ENCODE data around the gene PTPN9.
"Not testable (repeated sequence)": the region's sequence is repeated elsewhere in the genome, so short reads cannot be mapped to it uniquely, and the experiment has no call there.

PTPN9 gene

DNA sequence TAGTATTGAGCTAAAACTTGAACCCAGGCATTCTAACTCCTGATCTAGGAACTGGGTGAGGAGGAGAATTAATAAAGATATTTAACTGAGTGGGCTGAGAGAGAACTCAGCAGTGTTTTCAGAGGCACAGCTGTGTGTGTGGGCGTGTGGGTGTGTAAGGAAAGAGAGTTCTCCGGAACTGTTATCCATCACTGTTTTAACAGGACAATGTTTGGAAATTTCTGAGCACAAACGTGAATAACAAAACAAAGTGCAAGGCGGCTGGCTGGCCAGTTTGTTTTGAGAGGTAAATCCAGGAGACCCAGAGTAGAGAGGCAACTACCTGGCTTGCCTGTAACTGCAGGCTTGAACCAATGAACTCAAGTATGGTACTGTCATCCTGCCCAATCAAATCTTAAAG lies 5.0 kb upstream of the PTPN9 start:
- no peak for ATAC-seq
- TF ChIP-seq, protein P1, sequence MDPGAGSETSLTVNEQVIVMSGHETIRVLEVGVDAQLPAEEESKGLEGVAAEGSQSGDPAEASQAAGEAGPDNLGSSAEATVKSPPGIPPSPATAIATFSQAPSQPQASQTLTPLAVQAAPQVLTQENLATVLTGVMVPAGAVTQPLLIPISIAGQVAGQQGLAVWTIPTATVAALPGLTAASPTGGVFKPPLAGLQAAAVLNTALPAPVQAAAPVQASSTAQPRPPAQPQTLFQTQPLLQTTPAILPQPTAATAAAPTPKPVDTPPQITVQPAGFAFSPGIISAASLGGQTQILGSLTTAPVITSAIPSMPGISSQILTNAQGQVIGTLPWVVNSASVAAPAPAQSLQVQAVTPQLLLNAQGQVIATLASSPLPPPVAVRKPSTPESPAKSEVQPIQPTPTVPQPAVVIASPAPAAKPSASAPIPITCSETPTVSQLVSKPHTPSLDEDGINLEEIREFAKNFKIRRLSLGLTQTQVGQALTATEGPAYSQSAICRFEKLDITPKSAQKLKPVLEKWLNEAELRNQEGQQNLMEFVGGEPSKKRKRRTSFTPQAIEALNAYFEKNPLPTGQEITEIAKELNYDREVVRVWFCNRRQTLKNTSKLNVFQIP (CRISPR knock-in tag; IDR thresholded peaks at IDR 0.05; ENCODE audit: borderline replicate concordance, low read depth) = no peak
- TF ChIP-seq, protein P2, sequence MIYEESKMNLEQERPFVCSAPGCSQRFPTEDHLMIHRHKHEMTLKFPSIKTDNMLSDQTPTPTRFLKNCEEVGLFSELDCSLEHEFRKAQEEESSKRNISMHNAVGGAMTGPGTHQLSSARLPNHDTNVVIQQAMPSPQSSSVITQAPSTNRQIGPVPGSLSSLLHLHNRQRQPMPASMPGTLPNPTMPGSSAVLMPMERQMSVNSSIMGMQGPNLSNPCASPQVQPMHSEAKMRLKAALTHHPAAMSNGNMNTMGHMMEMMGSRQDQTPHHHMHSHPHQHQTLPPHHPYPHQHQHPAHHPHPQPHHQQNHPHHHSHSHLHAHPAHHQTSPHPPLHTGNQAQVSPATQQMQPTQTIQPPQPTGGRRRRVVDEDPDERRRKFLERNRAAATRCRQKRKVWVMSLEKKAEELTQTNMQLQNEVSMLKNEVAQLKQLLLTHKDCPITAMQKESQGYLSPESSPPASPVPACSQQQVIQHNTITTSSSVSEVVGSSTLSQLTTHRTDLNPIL (CRISPR knock-in tag; IDR thresholded peaks at IDR 0.05; ENCODE audit: low read depth) = no peak
- TF ChIP-seq, protein P3, sequence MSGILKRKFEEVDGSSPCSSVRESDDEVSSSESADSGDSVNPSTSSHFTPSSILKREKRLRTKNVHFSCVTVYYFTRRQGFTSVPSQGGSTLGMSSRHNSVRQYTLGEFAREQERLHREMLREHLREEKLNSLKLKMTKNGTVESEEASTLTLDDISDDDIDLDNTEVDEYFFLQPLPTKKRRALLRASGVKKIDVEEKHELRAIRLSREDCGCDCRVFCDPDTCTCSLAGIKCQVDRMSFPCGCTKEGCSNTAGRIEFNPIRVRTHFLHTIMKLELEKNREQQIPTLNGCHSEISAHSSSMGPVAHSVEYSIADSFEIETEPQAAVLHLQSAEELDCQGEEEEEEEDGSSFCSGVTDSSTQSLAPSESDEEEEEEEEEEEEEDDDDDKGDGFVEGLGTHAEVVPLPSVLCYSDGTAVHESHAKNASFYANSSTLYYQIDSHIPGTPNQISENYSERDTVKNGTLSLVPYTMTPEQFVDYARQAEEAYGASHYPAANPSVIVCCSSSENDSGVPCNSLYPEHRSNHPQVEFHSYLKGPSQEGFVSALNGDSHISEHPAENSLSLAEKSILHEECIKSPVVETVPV (CRISPR knock-in tag; IDR thresholded peaks at IDR 0.05) = no peak
- TF ChIP-seq RARB (CRISPR knock-in tag; IDR thresholded peaks at IDR 0.05) = no peak

DNA sequence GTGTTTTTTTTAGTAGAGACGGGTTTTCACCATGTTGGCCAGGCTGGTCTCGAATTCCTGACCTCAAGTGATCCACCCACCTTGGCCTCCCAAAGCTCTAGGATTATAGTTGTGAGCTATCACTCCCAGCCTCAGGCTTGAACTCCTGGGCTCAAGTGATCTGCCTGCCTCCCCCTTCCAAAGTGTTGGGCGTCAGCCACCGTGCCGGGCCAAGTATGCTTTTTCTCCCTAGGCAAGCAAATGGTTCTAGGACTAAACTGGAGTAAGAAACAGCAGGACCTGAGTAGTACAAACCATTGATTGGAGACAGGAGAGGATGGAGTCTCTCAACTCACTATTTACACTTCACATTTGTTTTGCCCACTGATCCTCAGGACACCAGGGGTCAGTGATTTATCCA lies 4.6 kb upstream of the PTPN9 start:
- ATAC-seq = no peak
- TF ChIP-seq CSDC2 (CRISPR knock-in tag; IDR thresholded peaks at IDR 0.05) (no peak), ZNF565 (CRISPR knock-in tag; conservative IDR thresholded peaks at IDR 0.05; ENCODE audit: low read depth) (no peak), ZNF70 (CRISPR knock-in tag; IDR thresholded peaks at IDR 0.05) (no peak), ZNF8 (CRISPR knock-in tag; IDR thresholded peaks at IDR 0.05) (no peak), ESRRG (CRISPR knock-in tag; IDR thresholded peaks at IDR 0.05) (no peak), TCF4 (CRISPR knock-in tag; IDR thresholded peaks at IDR 0.05; ENCODE audit: borderline replicate concordance) (no peak), ISL1 (CRISPR knock-in tag; IDR thresholded peaks at IDR 0.05) (no peak), SNAI2 (CRISPR knock-in tag; IDR thresholded peaks at IDR 0.05) (no peak), GLIS3 (CRISPR knock-in tag; IDR thresholded peaks at IDR 0.05) (no peak), ZFP30 (CRISPR knock-in tag; IDR thresholded peaks at IDR 0.05) (no peak), PPARA (CRISPR knock-in tag; IDR thresholded peaks at IDR 0.05; ENCODE audit: borderline replicate concordance) (no peak), ZFP3 (CRISPR knock-in tag; IDR thresholded peaks at IDR 0.05) (no peak), TOX (CRISPR knock-in tag; IDR thresholded peaks at IDR 0.05; ENCODE audit: borderline replicate concordance) (no peak), BACH2 (CRISPR knock-in tag; IDR thresholded peaks at IDR 0.05; ENCODE audit: borderline replicate concordance) (no peak), RARB (CRISPR knock-in tag; IDR thresholded peaks at IDR 0.05) (no peak), OSR1 (CRISPR knock-in tag; IDR thresholded peaks at IDR 0.05) (no peak)
- TF ChIP-seq, protein P1 (CRISPR knock-in tag; IDR thresholded peaks at IDR 0.05; ENCODE audit: borderline replicate concordance, low read depth) = no peak
- TF ChIP-seq, protein P2 (CRISPR knock-in tag; IDR thresholded peaks at IDR 0.05; ENCODE audit: low read depth) = no peak
- TF ChIP-seq, protein P4, sequence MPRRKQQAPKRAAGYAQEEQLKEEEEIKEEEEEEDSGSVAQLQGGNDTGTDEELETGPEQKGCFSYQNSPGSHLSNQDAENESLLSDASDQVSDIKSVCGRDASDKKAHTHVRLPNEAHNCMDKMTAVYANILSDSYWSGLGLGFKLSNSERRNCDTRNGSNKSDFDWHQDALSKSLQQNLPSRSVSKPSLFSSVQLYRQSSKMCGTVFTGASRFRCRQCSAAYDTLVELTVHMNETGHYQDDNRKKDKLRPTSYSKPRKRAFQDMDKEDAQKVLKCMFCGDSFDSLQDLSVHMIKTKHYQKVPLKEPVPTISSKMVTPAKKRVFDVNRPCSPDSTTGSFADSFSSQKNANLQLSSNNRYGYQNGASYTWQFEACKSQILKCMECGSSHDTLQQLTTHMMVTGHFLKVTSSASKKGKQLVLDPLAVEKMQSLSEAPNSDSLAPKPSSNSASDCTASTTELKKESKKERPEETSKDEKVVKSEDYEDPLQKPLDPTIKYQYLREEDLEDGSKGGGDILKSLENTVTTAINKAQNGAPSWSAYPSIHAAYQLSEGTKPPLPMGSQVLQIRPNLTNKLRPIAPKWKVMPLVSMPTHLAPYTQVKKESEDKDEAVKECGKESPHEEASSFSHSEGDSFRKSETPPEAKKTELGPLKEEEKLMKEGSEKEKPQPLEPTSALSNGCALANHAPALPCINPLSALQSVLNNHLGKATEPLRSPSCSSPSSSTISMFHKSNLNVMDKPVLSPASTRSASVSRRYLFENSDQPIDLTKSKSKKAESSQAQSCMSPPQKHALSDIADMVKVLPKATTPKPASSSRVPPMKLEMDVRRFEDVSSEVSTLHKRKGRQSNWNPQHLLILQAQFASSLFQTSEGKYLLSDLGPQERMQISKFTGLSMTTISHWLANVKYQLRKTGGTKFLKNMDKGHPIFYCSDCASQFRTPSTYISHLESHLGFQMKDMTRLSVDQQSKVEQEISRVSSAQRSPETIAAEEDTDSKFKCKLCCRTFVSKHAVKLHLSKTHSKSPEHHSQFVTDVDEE (CRISPR knock-in tag; IDR thresholded peaks at IDR 0.05) = no peak

DNA sequence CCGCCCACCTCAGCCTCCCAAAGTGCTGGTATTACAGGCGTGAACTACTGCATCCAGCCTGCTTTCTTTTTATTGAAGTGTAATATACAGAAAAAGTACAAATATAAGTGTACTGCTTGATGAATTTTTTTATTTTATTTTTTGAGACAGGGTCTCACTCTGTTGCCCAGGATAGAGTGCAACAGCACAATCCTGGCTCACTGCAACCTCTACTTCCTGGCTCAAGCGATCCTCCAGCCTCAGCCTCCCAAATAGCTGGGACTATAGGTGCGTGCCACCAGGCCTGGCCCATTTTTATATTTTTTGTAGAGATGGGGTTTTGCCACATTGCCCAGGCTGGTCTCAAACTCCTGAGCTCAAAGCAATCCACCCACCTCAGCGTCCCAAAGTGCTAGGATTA lies 3.8 kb upstream of the PTPN9 start:
- ATAC-seq = not testable (repeated sequence)

All from SK-N-SH treated with all-trans-retinoic acid at 6 μM for 48 hours (cell line).